ENCODE measurements around the gene LLGL1.

Gene LLGL1

DNA sequence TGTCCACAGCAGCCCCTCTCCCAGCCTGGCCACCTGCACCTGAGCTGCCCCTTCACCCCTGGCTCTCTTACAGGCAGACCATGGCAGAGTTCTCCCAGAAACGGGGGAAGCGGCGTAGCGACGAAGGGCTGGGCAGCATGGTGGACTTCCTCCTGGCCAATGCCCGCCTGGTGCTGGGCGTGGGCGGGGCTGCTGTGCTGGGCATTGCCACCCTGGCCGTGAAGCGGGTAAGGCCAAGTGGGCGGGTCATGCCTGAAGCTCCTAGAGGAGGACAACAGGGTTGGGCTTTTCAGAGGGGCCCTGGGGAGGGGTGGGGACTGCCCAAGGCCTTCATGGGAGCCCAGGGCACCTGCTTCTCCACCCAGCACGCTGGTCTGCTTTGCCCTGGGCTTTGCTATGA, 37.2 kb downstream of the LLGL1 start:
- no peak for DNase-seq (ENCODE audit: low read depth in 2 of 2)
- TF ChIP-seq CTCF (IDR thresholded peaks at IDR 0.05; ENCODE audit: low read depth, low read length), result no peak
- no peak overlapping the region for H3K4me3 ChIP-seq (replicated peaks in 1 of 2; ENCODE audit: low read depth in 2 of 2, low read length in 2 of 2)

GRCh38 chr17:18263885-18264682, 38.6 kb downstream of the LLGL1 start:
- no peak for DNase-seq (ENCODE audit: low read depth in 2 of 2)
- TF ChIP-seq CTCF (IDR thresholded peaks at IDR 0.05; ENCODE audit: low read depth, low read length), result no peak
- no peak overlapping the region for H3K4me3 ChIP-seq (replicated peaks in 1 of 2; ENCODE audit: low read depth in 2 of 2, low read length in 2 of 2)

DNA sequence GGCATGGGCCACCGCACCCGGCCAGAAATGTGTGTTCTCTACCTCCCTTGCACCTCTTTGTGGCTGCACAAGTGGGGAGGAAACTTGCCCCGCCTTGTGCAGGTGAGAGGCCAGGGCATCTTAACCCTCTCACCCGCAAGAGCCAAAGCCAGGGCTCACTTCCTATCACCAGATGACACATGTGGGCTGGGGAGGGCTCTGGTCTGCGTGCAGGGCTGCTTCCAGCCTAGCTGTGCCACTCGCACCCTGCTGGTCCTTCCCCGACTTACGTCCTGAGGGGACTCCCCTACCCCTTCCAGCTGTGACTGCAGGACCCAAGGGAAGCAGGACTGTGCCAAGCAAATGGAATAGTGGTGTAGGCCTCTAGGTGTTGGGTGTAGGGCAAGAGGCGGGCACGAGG, 41.9 kb downstream of the LLGL1 start:
- no peak overlapping the region for H3K4me3 ChIP-seq (replicated peaks in 1 of 2; ENCODE audit: low read depth in 2 of 2, low read length in 2 of 2)
- no peak for TF ChIP-seq CTCF (IDR thresholded peaks at IDR 0.05; ENCODE audit: low read depth, low read length)
- no peak for DNase-seq (ENCODE audit: low read depth in 2 of 2)

GRCh38 chr17:18267927-18268711, 42.7 kb downstream of the LLGL1 start:
- no peak for TF ChIP-seq CTCF (IDR thresholded peaks at IDR 0.05; ENCODE audit: low read depth, low read length)
- DNase-seq (ENCODE audit: low read depth in 2 of 2), result peak; percentile 21 to 38
- H3K4me3 ChIP-seq (replicated peaks in 1 of 2; ENCODE audit: low read depth in 2 of 2, low read length in 2 of 2), result no peak overlapping the region

DNA sequence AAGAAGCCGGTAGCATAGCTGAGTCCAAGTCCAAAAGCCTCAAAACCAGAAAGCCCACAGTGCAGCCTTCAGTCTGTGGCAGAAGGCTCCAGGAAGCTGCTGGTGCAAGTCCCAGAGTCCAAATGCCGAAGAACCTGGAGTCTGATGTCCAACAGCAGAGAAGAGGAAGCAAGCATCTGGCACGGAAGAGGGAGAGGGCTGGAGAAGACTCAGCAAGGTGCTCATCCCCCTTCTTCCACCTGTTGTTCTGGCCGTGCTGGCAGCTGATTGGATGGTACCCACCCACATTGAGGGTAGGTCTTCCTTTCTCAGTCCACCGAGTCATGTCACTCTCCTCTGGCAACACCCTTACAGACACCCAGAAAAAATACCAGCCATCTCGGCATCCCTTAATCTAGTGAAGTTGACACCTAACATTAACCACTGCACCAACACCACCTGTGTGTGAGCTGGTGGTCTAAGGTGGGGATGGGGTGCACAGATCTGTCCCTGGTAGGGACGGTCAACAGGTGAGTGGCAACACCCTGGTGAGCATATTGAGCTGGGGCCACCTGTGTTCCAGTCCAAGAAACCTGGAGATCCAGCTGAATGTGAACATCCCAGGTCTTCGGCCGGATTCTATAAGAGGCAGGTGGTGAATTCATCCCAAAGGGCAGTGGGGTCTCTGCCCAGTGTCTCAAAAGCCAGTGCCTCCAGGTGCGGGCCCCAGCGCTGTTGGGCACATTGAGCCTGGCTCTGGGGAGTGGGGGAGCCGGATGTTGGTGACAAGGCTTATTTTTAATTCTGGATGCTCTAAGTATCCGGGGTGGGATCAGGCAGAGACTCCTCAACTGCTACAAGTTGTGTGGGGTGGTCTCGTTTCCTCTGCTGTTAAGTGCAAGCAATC, 44.9 kb downstream of the LLGL1 start:
- TF ChIP-seq CTCF (IDR thresholded peaks at IDR 0.05; ENCODE audit: low read depth, low read length), result no peak
- no peak for DNase-seq (ENCODE audit: low read depth in 2 of 2)
- H3K4me3 ChIP-seq (replicated peaks in 1 of 2; ENCODE audit: low read depth in 2 of 2, low read length in 2 of 2), result no peak overlapping the region

GRCh38 chr17:18277076-18277475, 51.6 kb downstream of the LLGL1 start:
- no peak overlapping the region for H3K4me3 ChIP-seq (replicated peaks in 1 of 2; ENCODE audit: low read depth in 2 of 2, low read length in 2 of 2)
- TF ChIP-seq CTCF (IDR thresholded peaks at IDR 0.05; ENCODE audit: low read depth, low read length), result no peak

More at GRCh38 chr17:18277076-18277475, 51.6 kb downstream of the LLGL1 start:
- DNase-seq (ENCODE audit: low read depth in 2 of 2), result no peak
